PC-3 (cell line): Measurements from ENCODE around the gene YPEL2.

Experiments used
- EZH2 ChIP-seq: fragments of 300-600 bp; sonication (generic); IDR thresholded peaks from one replicate; pipeline ENCODE4 v1.6.1; 2017; ENCODE audit warnings: antibody characterized with exemption, mild to moderate bottlenecking, low read length; ENCODE audit not compliant: unreplicated experiment
- EZH2phosphoT487 ChIP-seq: fragments of 300-600 bp; sonication (generic); IDR thresholded peaks from 2 replicates; pipeline ENCODE4 v1.6.1; 2018; ENCODE audit warnings: mild to moderate bottlenecking, antibody characterized with exemption, low read length, borderline replicate concordance
- TF ChIP-seq, protein P1 (sequence below): fragments of 300-600 bp; sonication (generic); conservative IDR thresholded peaks from 2 replicates; pipeline ENCODE4 v1.5.1; 2017; ENCODE audit warnings: antibody characterized with exemption, low read depth, mild to moderate bottlenecking, low read length

- TF ChIP-seq, protein P1, sequence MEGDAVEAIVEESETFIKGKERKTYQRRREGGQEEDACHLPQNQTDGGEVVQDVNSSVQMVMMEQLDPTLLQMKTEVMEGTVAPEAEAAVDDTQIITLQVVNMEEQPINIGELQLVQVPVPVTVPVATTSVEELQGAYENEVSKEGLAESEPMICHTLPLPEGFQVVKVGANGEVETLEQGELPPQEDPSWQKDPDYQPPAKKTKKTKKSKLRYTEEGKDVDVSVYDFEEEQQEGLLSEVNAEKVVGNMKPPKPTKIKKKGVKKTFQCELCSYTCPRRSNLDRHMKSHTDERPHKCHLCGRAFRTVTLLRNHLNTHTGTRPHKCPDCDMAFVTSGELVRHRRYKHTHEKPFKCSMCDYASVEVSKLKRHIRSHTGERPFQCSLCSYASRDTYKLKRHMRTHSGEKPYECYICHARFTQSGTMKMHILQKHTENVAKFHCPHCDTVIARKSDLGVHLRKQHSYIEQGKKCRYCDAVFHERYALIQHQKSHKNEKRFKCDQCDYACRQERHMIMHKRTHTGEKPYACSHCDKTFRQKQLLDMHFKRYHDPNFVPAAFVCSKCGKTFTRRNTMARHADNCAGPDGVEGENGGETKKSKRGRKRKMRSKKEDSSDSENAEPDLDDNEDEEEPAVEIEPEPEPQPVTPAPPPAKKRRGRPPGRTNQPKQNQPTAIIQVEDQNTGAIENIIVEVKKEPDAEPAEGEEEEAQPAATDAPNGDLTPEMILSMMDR: no peak
- TF ChIP-seq EZH2 (no peak), EZH2phosphoT487 (no peak)
Measured at GRCh38 chr17:59355030-59355701, 23.7 kb downstream of the YPEL2 start.
